GM12801 (cell line): ENCODE data around the gene VSIR.

Experiments
- CTCF ChIP-seq: IDR thresholded peaks from one replicate; pipeline ENCODE4 v1.5.1; 2011; ENCODE audit warnings: control low read depth; ENCODE audit not compliant: insufficient read length; ENCODE audit errors: extremely low read depth

Gene VSIR

DNA sequence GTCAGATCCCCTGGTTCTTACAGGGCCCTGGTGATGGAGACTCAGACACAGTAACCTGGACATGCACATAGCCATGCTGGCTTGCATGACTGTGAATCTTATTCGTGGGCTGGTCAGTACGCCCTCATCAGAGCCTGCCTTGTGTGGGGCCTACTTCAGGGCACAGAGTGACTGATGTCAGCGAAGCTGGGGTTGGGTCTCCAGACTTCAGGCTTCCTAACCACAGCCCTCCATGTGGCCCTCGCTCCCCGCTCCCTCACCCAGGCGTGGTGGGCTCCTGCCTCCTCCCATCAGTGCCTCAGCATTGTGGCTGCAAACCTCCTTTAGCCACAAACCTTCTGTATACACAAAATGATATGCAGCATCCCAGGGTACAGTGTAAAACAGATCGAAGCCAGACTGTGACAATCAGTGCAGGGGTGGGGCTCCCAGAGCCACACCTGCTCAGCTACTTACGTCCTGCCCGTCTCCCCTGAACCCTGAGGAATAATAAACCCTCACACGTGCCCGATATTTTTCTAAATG lies 46.7 kb downstream of the VSIR start:
- TF ChIP-seq CTCF = no peak

- no peak for TF ChIP-seq CTCF
Observed at GRCh38 chr10:71725998-71726579, 47.2 kb downstream of the VSIR start.

GRCh38 chr10:71725249-71725648 lies 48.1 kb downstream of the VSIR start:
- TF ChIP-seq CTCF = no peak

DNA sequence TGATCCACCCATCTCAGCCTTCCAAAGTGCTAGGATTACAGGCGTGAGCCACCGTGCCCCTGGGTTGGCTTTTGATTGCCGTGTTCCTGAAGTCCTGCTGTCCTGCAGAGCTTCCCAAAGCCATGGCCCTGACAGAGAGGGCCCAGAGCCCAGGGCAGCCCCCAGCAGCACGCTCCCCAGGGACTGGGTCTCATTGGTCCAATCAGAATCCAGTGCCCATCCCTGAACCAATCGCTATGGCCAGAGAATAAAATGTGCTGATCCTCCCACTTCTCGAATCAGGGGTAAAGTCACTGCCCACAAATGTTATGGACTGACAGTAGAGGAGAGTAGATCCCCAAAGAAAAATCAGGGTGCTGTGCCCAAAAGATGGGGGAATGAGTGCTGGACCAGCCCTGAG lies 48.8 kb downstream of the VSIR start:
- TF ChIP-seq CTCF = no peak

DNA sequence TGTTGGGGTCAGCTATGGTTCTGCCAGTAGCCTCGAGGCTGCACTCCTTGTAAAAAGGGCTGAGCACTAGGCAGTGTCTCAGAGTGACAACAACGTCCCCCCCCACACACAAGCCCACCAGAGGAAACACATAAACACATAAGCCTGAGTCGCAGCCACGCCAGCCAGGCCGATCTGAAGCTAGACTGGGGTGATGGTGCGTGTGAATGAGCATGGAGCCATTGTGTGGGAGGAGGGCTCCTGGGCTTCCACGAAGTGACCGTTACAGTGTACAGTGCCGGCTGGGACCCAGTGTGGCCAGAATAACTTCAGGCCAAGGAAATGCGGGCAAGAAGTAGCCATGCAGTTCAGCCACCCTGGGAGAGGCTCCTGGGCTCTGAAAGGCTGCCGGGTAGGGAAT lies 50.0 kb downstream of the VSIR start:
- TF ChIP-seq CTCF = no peak

GRCh38 chr10:71722849-71723248 lies 50.5 kb downstream of the VSIR start:
- no peak for TF ChIP-seq CTCF

DNA sequence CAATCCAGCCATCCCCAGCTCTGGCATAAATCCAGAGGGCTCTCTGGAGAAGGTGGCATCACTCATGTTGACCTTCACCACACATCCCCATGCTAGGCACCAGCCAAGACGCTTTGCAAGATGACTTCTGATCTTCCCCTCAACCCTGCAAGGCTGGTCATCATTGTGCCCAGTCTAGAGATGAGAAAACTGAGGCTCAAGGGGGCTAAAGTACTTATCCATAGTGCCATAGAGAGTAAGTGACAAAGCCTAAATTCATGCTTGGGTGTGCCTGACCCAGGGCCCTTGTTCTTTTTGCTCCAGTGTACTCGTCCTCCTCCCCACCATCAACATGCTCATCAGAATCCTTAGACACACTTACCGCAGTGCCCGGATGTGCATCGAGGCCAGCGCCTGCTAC lies 52.0 kb downstream of the VSIR start:
- no peak for TF ChIP-seq CTCF

DNA sequence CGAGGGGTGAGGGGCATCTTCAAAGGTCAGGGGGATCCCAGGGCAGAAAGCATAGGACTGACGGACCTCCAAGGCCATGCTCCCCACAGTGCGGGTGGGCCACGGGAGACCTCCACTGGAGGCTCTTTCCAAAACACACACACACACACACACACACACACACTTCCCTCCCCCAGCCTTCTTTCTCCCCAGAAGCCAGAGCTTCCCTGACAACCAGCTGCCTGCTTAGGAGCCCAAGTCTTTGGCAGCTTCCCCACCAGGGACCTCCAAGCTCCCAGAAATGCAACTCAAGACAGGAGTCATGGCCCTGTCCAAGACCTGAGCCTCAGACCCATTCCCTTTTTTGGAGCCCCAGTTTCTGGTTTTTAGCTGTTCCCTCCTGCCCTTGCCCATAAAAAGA lies 53.0 kb downstream of the VSIR start:
- no peak for TF ChIP-seq CTCF
